T-helper 1 cell treated with Interleukin-12 subunit alpha and Interleukin-12 subunit beta and Interleukin-4 antibody, amounts not matched to agents 30 μg/mL and 1 μg/mL, for 36 hours (primary cell): Measurements from ENCODE around the gene IL1RAPL2.
"Not testable (repeated sequence)": the region's sequence is repeated elsewhere in the genome, so short reads cannot be mapped to it uniquely, and the experiment has no call there.

Source experiments
- H3K27ac Mint-ChIP-seq: one replicate; pipeline ENCODE4 v1.8.0; 2021; ENCODE audit warnings: mild to moderate bottlenecking, mixed read lengths
- H3K27me3 Mint-ChIP-seq: one replicate; pipeline ENCODE4 v1.8.0; 2021; ENCODE audit warnings: low read depth, mixed read lengths
- H3K36me3 Mint-ChIP-seq: one replicate; pipeline ENCODE4 v1.8.0; 2021; ENCODE audit warnings: low read depth, mixed read lengths
- H3K4me1 Mint-ChIP-seq: one replicate; pipeline ENCODE4 v1.8.0; 2021; ENCODE audit warnings: low read depth, mixed read lengths
- H3K4me3 Mint-ChIP-seq: one replicate; pipeline ENCODE4 v1.8.0; 2021; ENCODE audit warnings: mild to moderate bottlenecking, moderate library complexity, mixed read lengths
- H3K9me3 Mint-ChIP-seq: one replicate; pipeline ENCODE4 v1.8.0; 2021; ENCODE audit warnings: mixed read lengths

The IL1RAPL2 gene

GRCh38 chrX:104972737-104973136 lies 406.7 kb downstream of the IL1RAPL2 start:
- Mint-ChIP-seq H3K9me3 (no peaks in the 10 kb centered on the region), H3K4me3 (no peak overlapping the region), H3K27me3 (no peaks in the 10 kb centered on the region), H3K27ac (no peak overlapping the region), H3K4me1 (no peaks in the 10 kb centered on the region), H3K36me3 (no peaks in the 10 kb centered on the region)

- Mint-ChIP-seq H3K4me1 (no peaks in the 10 kb centered on the region), H3K27ac (no peak overlapping the region), H3K9me3 (no peaks in the 10 kb centered on the region), H3K27me3 (no peaks in the 10 kb centered on the region), H3K4me3 (no peak overlapping the region), H3K36me3 (no peaks in the 10 kb centered on the region)
Observed at GRCh38 chrX:104987063-104987462, 421.1 kb downstream of the IL1RAPL2 start.

- no peaks in the 10 kb centered on the region for H3K9me3 Mint-ChIP-seq
Observed at GRCh38 chrX:104988038-104988437, 422.0 kb downstream of the IL1RAPL2 start.

GRCh38 chrX:104995546-104995945 lies 429.5 kb downstream of the IL1RAPL2 start:
- no peak overlapping the region for H3K4me3 Mint-ChIP-seq
- no peak overlapping the region for H3K27ac Mint-ChIP-seq
- H3K9me3 Mint-ChIP-seq: no peaks in the 10 kb centered on the region
- H3K27me3 Mint-ChIP-seq: no peaks in the 10 kb centered on the region
- H3K36me3 Mint-ChIP-seq: no peaks in the 10 kb centered on the region
- no peaks in the 10 kb centered on the region for H3K4me1 Mint-ChIP-seq

More at GRCh38 chrX:104988038-104988437, 422.0 kb downstream of the IL1RAPL2 start:
- H3K4me3 Mint-ChIP-seq: no peak overlapping the region
- no peak overlapping the region for H3K27ac Mint-ChIP-seq
- no peaks in the 10 kb centered on the region for H3K27me3 Mint-ChIP-seq
- H3K4me1 Mint-ChIP-seq: no peaks in the 10 kb centered on the region
- H3K36me3 Mint-ChIP-seq: no peaks in the 10 kb centered on the region

GRCh38 chrX:105006103-105006502 lies 440.1 kb downstream of the IL1RAPL2 start:
- Mint-ChIP-seq H3K4me3 (no peak overlapping the region), H3K27me3 (no peaks in the 10 kb centered on the region), H3K9me3 (peaks cover 4% of the 10 kb centered on the region), H3K27ac (no peak overlapping the region), H3K36me3 (no peaks in the 10 kb centered on the region), H3K4me1 (no peaks in the 10 kb centered on the region)

- Mint-ChIP-seq H3K4me1 (no peaks in the 10 kb centered on the region), H3K9me3 (peaks cover 4% of the 10 kb centered on the region), H3K27me3 (no peaks in the 10 kb centered on the region), H3K27ac (no peak overlapping the region), H3K36me3 (no peaks in the 10 kb centered on the region), H3K4me3 (no peak overlapping the region)
Observed at GRCh38 chrX:105006996-105007395, 441.0 kb downstream of the IL1RAPL2 start.

GRCh38 chrX:105013719-105014118 lies 447.7 kb downstream of the IL1RAPL2 start:
- Mint-ChIP-seq H3K4me1 (no peaks in the 10 kb centered on the region), H3K9me3 (no peaks in the 10 kb centered on the region), H3K27ac (no peak overlapping the region), H3K4me3 (no peak overlapping the region), H3K36me3 (no peaks in the 10 kb centered on the region), H3K27me3 (no peaks in the 10 kb centered on the region)

GRCh38 chrX:105017641-105018040 lies 451.6 kb downstream of the IL1RAPL2 start:
- no peaks in the 10 kb centered on the region for H3K4me1 Mint-ChIP-seq
- no peaks in the 10 kb centered on the region for H3K27me3 Mint-ChIP-seq
- no peaks in the 10 kb centered on the region for H3K36me3 Mint-ChIP-seq
- no peaks in the 10 kb centered on the region for H3K9me3 Mint-ChIP-seq
- H3K27ac Mint-ChIP-seq: no peak overlapping the region
- no peak overlapping the region for H3K4me3 Mint-ChIP-seq

- Mint-ChIP-seq H3K4me3 (no peak overlapping the region), H3K27ac (no peak overlapping the region), H3K4me1 (no peaks in the 10 kb centered on the region), H3K9me3 (no peaks in the 10 kb centered on the region), H3K36me3 (no peaks in the 10 kb centered on the region), H3K27me3 (no peaks in the 10 kb centered on the region)
Observed at GRCh38 chrX:105018865-105019264, 452.9 kb downstream of the IL1RAPL2 start.

- H3K9me3 Mint-ChIP-seq, H3K4me1 Mint-ChIP-seq, H3K27me3 Mint-ChIP-seq, H3K4me3 Mint-ChIP-seq, H3K36me3 Mint-ChIP-seq, H3K27ac Mint-ChIP-seq: not testable (repeated sequence)
Observed at GRCh38 chrX:105028962-105029361, 463.0 kb downstream of the IL1RAPL2 start.

GRCh38 chrX:105038672-105039328 lies 472.8 kb downstream of the IL1RAPL2 start:
- no peak overlapping the region for H3K4me3 Mint-ChIP-seq
- no peaks in the 10 kb centered on the region for H3K4me1 Mint-ChIP-seq
- no peaks in the 10 kb centered on the region for H3K27me3 Mint-ChIP-seq
- no peaks in the 10 kb centered on the region for H3K9me3 Mint-ChIP-seq
- no peak overlapping the region for H3K27ac Mint-ChIP-seq
- no peaks in the 10 kb centered on the region for H3K36me3 Mint-ChIP-seq

- Mint-ChIP-seq H3K4me3 (no peak overlapping the region), H3K27ac (no peak overlapping the region), H3K36me3 (no peaks in the 10 kb centered on the region), H3K4me1 (no peaks in the 10 kb centered on the region), H3K27me3 (no peaks in the 10 kb centered on the region), H3K9me3 (no peaks in the 10 kb centered on the region)
Observed at GRCh38 chrX:105050921-105051320, 484.9 kb downstream of the IL1RAPL2 start.

- no peak overlapping the region for H3K27ac Mint-ChIP-seq
- H3K4me3 Mint-ChIP-seq: no peak overlapping the region
- H3K4me1 Mint-ChIP-seq: no peaks in the 10 kb centered on the region
- H3K27me3 Mint-ChIP-seq: no peaks in the 10 kb centered on the region
- H3K36me3 Mint-ChIP-seq: no peaks in the 10 kb centered on the region
- no peaks in the 10 kb centered on the region for H3K9me3 Mint-ChIP-seq
Observed at GRCh38 chrX:105051364-105051763, 485.4 kb downstream of the IL1RAPL2 start.

- no peaks in the 10 kb centered on the region for H3K9me3 Mint-ChIP-seq
- H3K36me3 Mint-ChIP-seq: no peaks in the 10 kb centered on the region
- no peak overlapping the region for H3K4me3 Mint-ChIP-seq
- no peaks in the 10 kb centered on the region for H3K27me3 Mint-ChIP-seq
- no peaks in the 10 kb centered on the region for H3K4me1 Mint-ChIP-seq
- H3K27ac Mint-ChIP-seq: no peak overlapping the region
Observed at GRCh38 chrX:105052926-105053325, 486.9 kb downstream of the IL1RAPL2 start.

- Mint-ChIP-seq H3K36me3 (no peaks in the 10 kb centered on the region), H3K27ac (no peak overlapping the region), H3K27me3 (no peaks in the 10 kb centered on the region), H3K9me3 (no peaks in the 10 kb centered on the region), H3K4me3 (no peak overlapping the region), H3K4me1 (no peaks in the 10 kb centered on the region)
Observed at GRCh38 chrX:105063743-105064142, 497.7 kb downstream of the IL1RAPL2 start.

GRCh38 chrX:105098201-105098600 lies 532.2 kb downstream of the IL1RAPL2 start:
- Mint-ChIP-seq H3K4me1 (no peaks in the 10 kb centered on the region), H3K4me3 (no peak overlapping the region), H3K27me3 (no peaks in the 10 kb centered on the region), H3K27ac (no peak overlapping the region), H3K9me3 (no peaks in the 10 kb centered on the region), H3K36me3 (no peaks in the 10 kb centered on the region)
